ENCODE data around the gene TOM1.

DNA sequence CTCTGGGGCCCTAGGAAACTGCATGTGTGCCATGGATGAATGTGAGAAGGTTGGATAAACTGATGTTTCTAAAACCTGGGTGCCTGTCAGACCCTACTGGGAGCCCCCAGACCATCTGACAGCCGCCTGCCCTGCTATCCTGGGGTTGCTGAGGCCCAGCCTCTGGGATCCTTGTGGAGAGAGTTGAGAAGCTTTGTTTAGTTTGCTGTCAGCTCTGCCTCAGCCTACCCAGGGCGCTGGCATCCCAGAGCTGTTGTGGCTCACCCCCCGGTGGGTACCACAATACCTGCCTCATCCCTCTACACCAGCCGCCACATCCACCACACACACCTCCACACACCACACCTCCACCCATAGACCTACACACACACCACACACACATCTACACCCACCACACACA, 42.7 kb downstream of the TOM1 start:
- TF ChIP-seq, protein P1, sequence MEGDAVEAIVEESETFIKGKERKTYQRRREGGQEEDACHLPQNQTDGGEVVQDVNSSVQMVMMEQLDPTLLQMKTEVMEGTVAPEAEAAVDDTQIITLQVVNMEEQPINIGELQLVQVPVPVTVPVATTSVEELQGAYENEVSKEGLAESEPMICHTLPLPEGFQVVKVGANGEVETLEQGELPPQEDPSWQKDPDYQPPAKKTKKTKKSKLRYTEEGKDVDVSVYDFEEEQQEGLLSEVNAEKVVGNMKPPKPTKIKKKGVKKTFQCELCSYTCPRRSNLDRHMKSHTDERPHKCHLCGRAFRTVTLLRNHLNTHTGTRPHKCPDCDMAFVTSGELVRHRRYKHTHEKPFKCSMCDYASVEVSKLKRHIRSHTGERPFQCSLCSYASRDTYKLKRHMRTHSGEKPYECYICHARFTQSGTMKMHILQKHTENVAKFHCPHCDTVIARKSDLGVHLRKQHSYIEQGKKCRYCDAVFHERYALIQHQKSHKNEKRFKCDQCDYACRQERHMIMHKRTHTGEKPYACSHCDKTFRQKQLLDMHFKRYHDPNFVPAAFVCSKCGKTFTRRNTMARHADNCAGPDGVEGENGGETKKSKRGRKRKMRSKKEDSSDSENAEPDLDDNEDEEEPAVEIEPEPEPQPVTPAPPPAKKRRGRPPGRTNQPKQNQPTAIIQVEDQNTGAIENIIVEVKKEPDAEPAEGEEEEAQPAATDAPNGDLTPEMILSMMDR (conservative IDR thresholded peaks at IDR 0.05): no peak
- TF ChIP-seq ZFX (IDR thresholded peaks at IDR 0.05): no peak
